Occipital lobe (tissue), 3 donors: ENCODE data around the gene CMTM4. TPM values are rescaled to one million over a fixed set of nuclear protein-coding genes. Genes with fewer than 3 reads are reported as not detected.
"Not testable (repeated sequence)": the region's sequence is repeated elsewhere in the genome, so short reads cannot be mapped to it uniquely, and the experiment has no call there.

Source experiments
- DNase-seq: peaks from one replicate; lab custom pipeline; 2025; lab: John Stamatoyannopoulos, UW
- small RNA-seq: library from RNA; depleted of rRNA; stranded (forward); fragments of <200 nt; gene quantifications from one replicate; pipeline ENCODE3, GENCODE V24; 2014
- total RNA-seq: library from RNA; depleted of rRNA; stranded (reverse); fragments of >200 nt; gene quantifications from one replicate; pipeline ENCODE4 v1.2.3, GENCODE V29; 2014

Gene CMTM4
- total RNA-seq, 1 donor from 2014 or later, result 70.7 TPM

DNA sequence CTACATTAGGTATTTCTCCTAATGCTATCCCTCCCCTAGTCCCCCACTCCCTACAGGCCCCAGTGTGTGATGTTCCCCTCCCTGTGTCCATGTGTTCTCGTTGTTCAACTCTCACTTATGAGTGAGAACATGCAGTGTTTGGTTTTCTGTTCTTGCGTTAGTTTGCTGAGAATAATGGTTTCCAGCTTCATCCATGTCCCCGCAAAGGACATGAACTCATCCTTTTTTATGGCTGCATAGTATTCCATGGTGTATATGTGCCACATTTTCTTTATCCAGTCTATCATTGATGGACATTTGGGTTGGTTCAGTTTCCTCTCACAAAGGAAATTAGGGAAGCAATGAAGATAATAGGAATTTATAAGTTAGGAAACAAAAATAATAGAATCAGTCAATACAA, 129.3 kb downstream of the CMTM4 start:
- DNase-seq, result not testable (repeated sequence)

DNA sequence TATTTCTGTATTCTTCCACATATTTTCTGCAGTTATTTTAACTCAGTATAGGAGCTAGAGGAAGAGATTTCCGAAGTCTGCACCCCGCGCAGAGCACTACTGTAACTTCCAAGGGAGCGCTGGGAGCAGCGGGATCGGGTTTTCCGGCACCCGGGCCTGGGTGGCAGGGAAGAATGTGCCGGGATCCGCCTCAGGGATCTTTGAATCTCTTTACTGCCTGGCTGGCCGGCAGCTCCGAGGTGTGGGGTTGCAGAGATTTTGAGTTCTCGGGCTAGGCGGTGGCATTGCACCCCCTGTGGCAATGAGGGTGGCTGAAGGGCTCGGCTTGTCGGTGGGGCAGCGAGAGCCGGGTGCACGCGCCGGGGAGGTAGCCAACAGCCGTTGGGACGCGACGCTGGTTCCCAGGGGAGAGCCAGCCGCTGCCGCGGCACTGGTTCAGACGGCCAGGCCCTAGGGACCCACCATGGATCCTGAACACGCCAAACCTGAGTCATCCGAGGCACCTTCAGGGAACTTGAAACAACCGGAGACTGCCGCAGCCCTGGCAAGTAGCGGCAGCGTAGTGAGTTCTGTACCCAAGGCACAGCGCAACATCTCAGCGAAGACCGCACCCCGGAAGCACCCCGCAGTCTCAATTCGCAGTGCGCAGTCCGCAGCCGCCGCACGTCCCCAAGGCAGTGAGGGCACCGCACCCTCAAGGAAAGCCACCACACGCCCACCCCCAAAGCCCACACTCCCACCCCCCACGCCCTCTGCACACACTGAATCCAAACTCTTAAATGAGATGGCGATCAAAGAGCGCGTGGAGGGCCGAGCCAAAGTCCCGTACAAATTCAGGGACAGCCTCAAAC, 130.3 kb downstream of the CMTM4 start, which contains the start of gene CMTM1:
Gene CMTM1 (plus strand): TSS at position 389 of the 851 bp plus-strand sequence. CDS start 75 bp downstream, at position 464.
- DNase-seq, result no peak

Small RNA genes lying within 50 kb of the gene (small RNA-seq; reads per million reads assigned to genes)
- gene CKLF-CMTM1, result not detected

Other genes starting within 250 kb of the CMTM4 start
- 26.4 TPM for gene TK2, start 146.6 kb downstream of the CMTM4 start, total RNA-seq
- 37.0 TPM for gene CKLF, start 144.2 kb downstream of the CMTM4 start, total RNA-seq
- 2.7 TPM for gene CMTM1, start 130.3 kb downstream of the CMTM4 start, total RNA-seq
- not detected for gene CMTM2, start 117.3 kb downstream of the CMTM4 start, total RNA-seq
- gene CMTM3, start 92.0 kb downstream of the CMTM4 start, total RNA-seq, result 8.7 TPM
- gene DYNC1LI2, start 54.9 kb upstream of the CMTM4 start, total RNA-seq, result 175 TPM
- gene TERB1, start 104.8 kb upstream of the CMTM4 start, total RNA-seq, result 0.31 TPM
- gene NAE1, start 134.2 kb upstream of the CMTM4 start, total RNA-seq, result 113 TPM
- not detected for gene CA7, start 147.7 kb upstream of the CMTM4 start, total RNA-seq
- 9.2 TPM for gene PDP2, start 183.8 kb upstream of the CMTM4 start, total RNA-seq
- gene CDH16, start 222.1 kb upstream of the CMTM4 start, total RNA-seq, result not detected
- gene RRAD, start 228.8 kb upstream of the CMTM4 start, total RNA-seq, result 0.94 TPM
- 80.5 TPM for gene CIAO2B, start 237.7 kb upstream of the CMTM4 start, total RNA-seq
- 24.6 TPM for gene CES2, start 238.8 kb upstream of the CMTM4 start, total RNA-seq